Lower lobe of right lung (tissue), 2 donors: Measurements from ENCODE around the gene KCNAB1. TPM values are rescaled to one million over a fixed set of nuclear protein-coding genes. Genes with fewer than 3 reads are reported as not detected.

Experiments used
- ATAC-seq, 2 donors: fragments of 200-7000 bp; cut with Tn5 transposase; one replicate each; pipeline ENCODE4 v1.9.1; 2020 to 2022; ENCODE audit warnings: mild to moderate bottlenecking in 2 of 2, moderate library complexity in 2 of 2
- DNase-seq: peaks from one replicate; pipeline ENCODE4 v3.0.0-alpha.2; 2020
- H3K27ac ChIP-seq: fragments of 200-600 bp; one replicate; pipeline ENCODE4 v1.8.0; 2022
- H3K27me3 ChIP-seq: fragments of 200-600 bp; one replicate; pipeline ENCODE4 v1.8.0; 2022; ENCODE audit warnings: low read depth
- H3K36me3 ChIP-seq: fragments of 200-600 bp; one replicate; pipeline ENCODE4 v1.8.0; 2022; ENCODE audit warnings: mild to moderate bottlenecking
- H3K4me1 ChIP-seq: fragments of 200-600 bp; one replicate; pipeline ENCODE4 v1.8.0; 2022
- H3K4me3 ChIP-seq: fragments of 200-600 bp; one replicate; pipeline ENCODE4 v1.8.0; 2022; ENCODE audit warnings: mild to moderate bottlenecking
- H3K9me3 ChIP-seq: fragments of 200-600 bp; one replicate; pipeline ENCODE4 v1.8.0; 2022
- CTCF ChIP-seq: fragments of 200-600 bp; IDR thresholded peaks from one replicate; pipeline ENCODE4 v1.8.0; 2022; ENCODE audit warnings: antibody characterized with exemption, mild to moderate bottlenecking
- intact Hi-C: fragments of 100-400 bp; cut with DNase I; formaldehyde crosslinking; loops from one replicate; pipeline ENCODE4 v1.11.0; 2022
- total RNA-seq: library from RNA; stranded (reverse); fragmentation: NEBNext Ultra II Directional; extraction: Animal tissue kit (Norgen Biotek cat#: 25700); gene quantifications from one replicate; pipeline ENCODE4 v1.2.1, GENCODE V29; 2021
- donor health status: DM: no; HTN: yes; CAD: no; lungs with severe emphysema.

Gene KCNAB1
- total RNA-seq, 1 donor from 2014 or later: 4.7 TPM

- intact Hi-C loops: no loop called here
- H3K27me3 ChIP-seq: peaks cover 8% of the 10 kb centered on the region
- H3K36me3 ChIP-seq: no peaks in the 10 kb centered on the region
- no peak for DNase-seq
- H3K9me3 ChIP-seq: no peaks in the 10 kb centered on the region
- no peak for ATAC-seq
- H3K27ac ChIP-seq: no peak overlapping the region
- no peak overlapping the region for H3K4me3 ChIP-seq
- TF ChIP-seq CTCF: no peak
- H3K4me1 ChIP-seq: no peaks in the 10 kb centered on the region
Measured at GRCh38 chr3:156251424-156251823, 131.0 kb downstream of the KCNAB1 start.

- TF ChIP-seq CTCF: no peak
- Histone ChIP-seq H3K27ac (no peak overlapping the region), H3K4me3 (no peak overlapping the region), H3K36me3 (no peaks in the 10 kb centered on the region), H3K27me3 (peaks cover 8% of the 10 kb centered on the region), H3K9me3 (no peaks in the 10 kb centered on the region), H3K4me1 (no peaks in the 10 kb centered on the region)
- ATAC-seq (no peak), DNase-seq (no peak)
- intact Hi-C loops: no loop called here
Measured at GRCh38 chr3:156252656-156253055, 132.3 kb downstream of the KCNAB1 start.

- H3K27ac ChIP-seq: no peak overlapping the region
- H3K4me1 ChIP-seq: no peaks in the 10 kb centered on the region
- H3K27me3 ChIP-seq: peaks cover 8% of the 10 kb centered on the region
- no peak overlapping the region for H3K4me3 ChIP-seq
- intact Hi-C loops: no loop called here
- DNase-seq: no peak
- no peaks in the 10 kb centered on the region for H3K9me3 ChIP-seq
- no peak for ATAC-seq
- no peak for TF ChIP-seq CTCF
- H3K36me3 ChIP-seq: no peaks in the 10 kb centered on the region
Measured at GRCh38 chr3:156253150-156253549, 132.8 kb downstream of the KCNAB1 start.

GRCh38 chr3:156256256-156256655 lies 135.9 kb downstream of the KCNAB1 start:
- ATAC-seq (no peak), DNase-seq (no peak)
- no peaks in the 10 kb centered on the region for H3K36me3 ChIP-seq
- intact Hi-C loops: no loop called here
- H3K4me1 ChIP-seq: no peaks in the 10 kb centered on the region
- H3K4me3 ChIP-seq: no peak overlapping the region
- no peaks in the 10 kb centered on the region for H3K9me3 ChIP-seq
- no peak for TF ChIP-seq CTCF
- H3K27me3 ChIP-seq: no peaks in the 10 kb centered on the region
- no peak overlapping the region for H3K27ac ChIP-seq

- intact Hi-C loops: no loop called here
- no peak for ATAC-seq
- H3K4me1 ChIP-seq: no peaks in the 10 kb centered on the region
- H3K36me3 ChIP-seq: no peaks in the 10 kb centered on the region
- H3K27me3 ChIP-seq: no peaks in the 10 kb centered on the region
- no peak for DNase-seq
- H3K9me3 ChIP-seq: no peaks in the 10 kb centered on the region
- H3K4me3 ChIP-seq: no peak overlapping the region
- no peak overlapping the region for H3K27ac ChIP-seq
- no peak for TF ChIP-seq CTCF
Measured at GRCh38 chr3:156256945-156257344, 136.6 kb downstream of the KCNAB1 start.

- H3K27ac ChIP-seq: no peak overlapping the region
- TF ChIP-seq CTCF: no peak
- no peaks in the 10 kb centered on the region for H3K36me3 ChIP-seq
- no peaks in the 10 kb centered on the region for H3K4me1 ChIP-seq
- H3K9me3 ChIP-seq: no peaks in the 10 kb centered on the region
- H3K27me3 ChIP-seq: no peaks in the 10 kb centered on the region
- no peak overlapping the region for H3K4me3 ChIP-seq
- no peak for DNase-seq
- intact Hi-C loops: no loop called here
- ATAC-seq: no peak
Measured at GRCh38 chr3:156258301-156258700, 137.9 kb downstream of the KCNAB1 start.
